Measurements from ENCODE around the gene RTL10. TPM values are rescaled to one million over a fixed set of nuclear protein-coding genes. Genes with fewer than 3 reads are reported as not detected.

The RTL10 gene
- total and polyA plus RNA-seq, 2 donors (not counting 1 experiment from before 2014, with no cell fraction given), result 6.4 to 15.2 TPM

DNA sequence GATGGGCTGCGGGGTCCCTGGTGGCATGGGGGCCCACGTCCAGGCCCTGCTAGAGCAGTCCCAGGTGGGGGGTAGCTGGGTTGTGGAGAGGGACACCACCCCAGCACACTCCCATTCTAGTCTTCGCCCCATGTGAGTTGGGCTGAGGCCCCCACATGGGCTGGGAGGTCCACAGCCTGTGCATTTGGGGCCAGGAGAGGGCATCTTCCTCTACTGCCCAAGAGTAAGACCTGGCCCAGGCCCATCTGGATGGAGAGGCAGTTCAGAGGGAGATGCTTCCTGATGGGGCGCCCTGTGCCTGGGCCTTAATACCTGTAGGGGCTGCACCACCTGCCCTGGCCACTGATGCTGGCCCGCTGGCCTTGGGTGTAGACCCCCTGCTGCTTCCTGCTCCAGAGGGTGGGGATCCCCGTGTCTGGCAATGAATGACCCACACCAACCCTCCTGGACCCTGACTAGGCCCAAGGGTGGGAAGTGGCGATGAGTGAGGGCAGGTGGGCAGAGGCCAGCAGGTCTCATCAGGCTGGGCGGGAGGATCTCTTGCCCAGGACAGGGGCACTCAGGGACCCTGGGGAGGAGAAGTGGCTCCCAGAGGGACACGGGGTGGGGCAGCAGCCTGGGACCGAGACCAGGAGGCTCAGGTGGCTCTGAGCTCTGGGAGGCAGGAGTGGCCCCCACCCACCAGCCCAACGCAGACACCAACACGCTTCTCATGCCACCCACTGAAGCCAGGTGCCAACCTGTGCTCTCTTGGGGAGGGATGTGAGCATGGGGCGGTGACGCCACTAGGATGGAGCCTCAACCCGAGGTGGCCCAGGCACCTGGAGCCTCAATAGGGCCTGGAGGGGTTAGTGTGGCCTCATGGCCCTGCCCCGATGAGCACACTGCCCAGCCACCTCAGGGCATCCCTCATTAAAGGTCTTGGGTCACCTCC, 17.4 kb upstream of the RTL10 start:
- H3K4me3 ChIP-seq (ENCODE audit: control extremely low read depth in 1 of 5, extremely low read depth in 1 of 5, insufficient read depth in 1 of 5, low read depth in 2 of 5, low read length in 4 of 5), result no peak overlapping the region
- no peaks in the 10 kb centered on the region for H3K36me3 ChIP-seq (replicated peaks in 1 of 2; ENCODE audit: control extremely low read depth in 1 of 2, control insufficient read depth in 1 of 2, extremely low read depth in 1 of 2, insufficient read depth in 2 of 2, low read length in 1 of 2)
- no peak for DNase-seq
- no peak for ATAC-seq (ENCODE audit: low read depth)
- H3K4me1 ChIP-seq (ENCODE audit: control insufficient read depth in 2 of 2, insufficient read depth in 2 of 2, low read length in 2 of 2), result no peaks in the 10 kb centered on the region
- H3K9me3 ChIP-seq (ENCODE audit: control extremely low read depth in 1 of 3, control insufficient read depth in 2 of 3, insufficient read depth in 1 of 3, low read length in 2 of 3), result no peaks in the 10 kb centered on the region
- no peaks in the 10 kb centered on the region for H3K9me3 Mint-ChIP-seq (ENCODE audit: insufficient read depth)
- no peak overlapping the region for H3K27ac ChIP-seq (ENCODE audit: low read length in 2 of 2)
- no peaks in the 10 kb centered on the region for H3K27me3 Mint-ChIP-seq
- H3K4me3 Mint-ChIP-seq, result no peak overlapping the region
- no peaks in the 10 kb centered on the region for H4K20me1 ChIP-seq (ENCODE audit: control insufficient read depth, insufficient read depth, low read length, poor library complexity, severe bottlenecking)
- ChIA-PET POLR2A (no interaction called here), CTCF (no interaction called here)
- no peak overlapping the region for H2AFZ ChIP-seq (ENCODE audit: insufficient read depth, low read depth, low read length, poor library complexity, severe bottlenecking)
- intact Hi-C loops (cut with micrococcal nuclease), result no loop called here
- H3K4me1 Mint-ChIP-seq, result no peaks in the 10 kb centered on the region
- TF ChIP-seq EZH2 (IDR thresholded peaks at IDR 0.05; ENCODE audit: borderline replicate concordance, insufficient read depth, low read depth, low read length, poor library complexity, severe bottlenecking), result no peak
- TF ChIP-seq, protein P1, sequence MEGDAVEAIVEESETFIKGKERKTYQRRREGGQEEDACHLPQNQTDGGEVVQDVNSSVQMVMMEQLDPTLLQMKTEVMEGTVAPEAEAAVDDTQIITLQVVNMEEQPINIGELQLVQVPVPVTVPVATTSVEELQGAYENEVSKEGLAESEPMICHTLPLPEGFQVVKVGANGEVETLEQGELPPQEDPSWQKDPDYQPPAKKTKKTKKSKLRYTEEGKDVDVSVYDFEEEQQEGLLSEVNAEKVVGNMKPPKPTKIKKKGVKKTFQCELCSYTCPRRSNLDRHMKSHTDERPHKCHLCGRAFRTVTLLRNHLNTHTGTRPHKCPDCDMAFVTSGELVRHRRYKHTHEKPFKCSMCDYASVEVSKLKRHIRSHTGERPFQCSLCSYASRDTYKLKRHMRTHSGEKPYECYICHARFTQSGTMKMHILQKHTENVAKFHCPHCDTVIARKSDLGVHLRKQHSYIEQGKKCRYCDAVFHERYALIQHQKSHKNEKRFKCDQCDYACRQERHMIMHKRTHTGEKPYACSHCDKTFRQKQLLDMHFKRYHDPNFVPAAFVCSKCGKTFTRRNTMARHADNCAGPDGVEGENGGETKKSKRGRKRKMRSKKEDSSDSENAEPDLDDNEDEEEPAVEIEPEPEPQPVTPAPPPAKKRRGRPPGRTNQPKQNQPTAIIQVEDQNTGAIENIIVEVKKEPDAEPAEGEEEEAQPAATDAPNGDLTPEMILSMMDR (IDR thresholded peaks at IDR 0.05), result no peak
- H3K27ac Mint-ChIP-seq, result no peak overlapping the region
- 94% methylated on average over 13 of the region's 16 CpGs for WGBS (ENCODE audit: insufficient coverage)
- peaks cover 3% of the 10 kb centered on the region for H3K79me2 ChIP-seq (ENCODE audit: control insufficient read depth, insufficient read depth, low read length)
- no peak overlapping the region for H3K4me2 ChIP-seq (replicated peaks; ENCODE audit: low read depth, low read length, poor library complexity, severe bottlenecking)
- H3K9ac ChIP-seq (ENCODE audit: low read length), result no peak overlapping the region
- no peaks in the 10 kb centered on the region for H3K27me3 ChIP-seq (replicated peaks in 1 of 4; ENCODE audit: control extremely low read depth in 1 of 4, control insufficient read depth in 3 of 4, insufficient read depth in 4 of 4, low read length in 3 of 4)

Measured in B cell (primary cell).